Esophagus squamous epithelium (tissue), 4 donors: Measurements from ENCODE around the gene LCE4A.

Experiments used
- CTCF ChIP-seq, 6 experiments: fragments of 450-650 bp in 4 of 6; fragments of 200-600 bp in 2 of 6; sonication (generic) in 2 of 6; IDR thresholded peaks; one replicate each; pipeline ENCODE4 v1.5.1; 2016 to 2019; ENCODE audit warnings: antibody characterized with exemption in 6 of 6, mild to moderate bottlenecking in 4 of 6, moderate library complexity in 4 of 6
- POLR2A ChIP-seq, 4 donors: fragments of 450-650 bp; IDR thresholded peaks; one replicate each; pipeline ENCODE4 v1.6.1; 2017; ENCODE audit warnings: antibody characterized with exemption in 4 of 4, mild to moderate bottlenecking in 4 of 4, moderate library complexity in 3 of 4

DNA sequence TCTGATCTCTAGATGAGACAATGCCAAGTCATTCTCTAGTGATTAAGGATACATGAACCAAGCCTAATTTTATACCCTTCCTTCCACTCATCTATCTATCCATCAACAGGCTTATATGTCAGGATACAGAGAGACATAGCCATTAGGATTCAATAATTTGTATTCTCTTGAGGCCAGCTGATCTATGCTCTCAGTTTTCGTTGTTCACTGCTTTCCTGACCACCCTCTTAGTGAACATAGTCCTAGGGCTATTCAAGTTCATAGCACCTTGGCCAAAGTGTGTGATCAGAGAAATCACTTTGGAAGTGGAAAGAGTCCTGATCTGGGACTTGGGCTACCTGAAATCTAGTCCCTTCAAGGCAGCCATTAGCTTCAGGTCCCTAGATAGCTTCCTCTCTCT lies 45.6 kb downstream of the LCE4A start:
- TF ChIP-seq CTCF (IDR thresholded peaks at IDR 0.05) (no peak), POLR2A (IDR thresholded peaks at IDR 0.05) (no peak)
